HL-60 (cell line): ENCODE results near the gene RTTN.

Experiments
- DNase-seq, 2 experiments: peaks; one replicate each; pipeline ENCODE4 v3.0.0-alpha.2; 2010 to 2020; ENCODE audit warnings: low read depth in 1 of 2, low spot score in 1 of 2
- H3K27ac ChIP-seq: fragments of 250-450 bp; sonication (Bioruptor Pico); replicated peaks from 2 replicates; pipeline ENCODE4 v1.5.1; 2020; ENCODE audit warnings: mild to moderate bottlenecking, moderate library complexity
- H3K27me3 ChIP-seq: fragments of 250-450 bp; sonication (Bioruptor Pico); 2 replicates; pipeline ENCODE4 v1.5.1; 2021; ENCODE audit warnings: mild to moderate bottlenecking, moderate library complexity; ENCODE audit not compliant: insufficient read depth, poor library complexity, severe bottlenecking
- H3K4me3 ChIP-seq: replicated peaks from 2 replicates; pipeline ENCODE4 v1.5.1; 2011; ENCODE audit warnings: mild to moderate bottlenecking, control low read depth, low read length; ENCODE audit not compliant: insufficient read depth
- CTCF ChIP-seq: IDR thresholded peaks from one replicate; pipeline ENCODE4 v1.5.1; 2011; ENCODE audit warnings: low read length, control low read depth, inconsistent platforms; ENCODE audit not compliant: insufficient read depth
- GABPA ChIP-seq: IDR thresholded peaks from 2 replicates; pipeline ENCODE4 v1.6.1; 2012; ENCODE audit warnings: low read depth
- POLR2AphosphoS5 ChIP-seq: IDR thresholded peaks from 2 replicates; pipeline ENCODE4 v1.6.1; 2012; ENCODE audit warnings: low read depth
- REST ChIP-seq: IDR thresholded peaks from 2 replicates; pipeline ENCODE4 v1.6.1; 2012; ENCODE audit warnings: low read depth; ENCODE audit not compliant: insufficient replicate concordance
- SPI1 ChIP-seq: IDR thresholded peaks from 2 replicates; pipeline ENCODE4 v1.6.1; 2012; ENCODE audit warnings: low read depth, mild to moderate bottlenecking, borderline replicate concordance

Gene RTTN

GRCh38 chr18:69954719-69955480, 250.6 kb downstream of the RTTN start:
- Histone ChIP-seq H3K27me3 (no peaks in the 10 kb centered on the region), H3K27ac (no peak overlapping the region), H3K4me3 (no peak overlapping the region)
- TF ChIP-seq GABPA (no peak), POLR2AphosphoS5 (no peak), CTCF (no peak), SPI1 (no peak), REST (no peak)
- no peak for DNase-seq

GRCh38 chr18:69953191-69953590, 252.3 kb downstream of the RTTN start:
- DNase-seq, result no peak
- Histone ChIP-seq H3K27me3 (no peaks in the 10 kb centered on the region), H3K4me3 (no peak overlapping the region), H3K27ac (no peak overlapping the region)
- TF ChIP-seq REST (no peak), GABPA (no peak), SPI1 (no peak), POLR2AphosphoS5 (no peak), CTCF (no peak)
